Sigmoid colon (tissue), 7 donors: ENCODE results near the gene BZW2. TPM values are rescaled to one million over a fixed set of nuclear protein-coding genes. Genes with fewer than 3 reads are reported as not detected.

Source experiments
- DNase-seq: peaks from one replicate; pipeline ENCODE4 v3.0.0-alpha.2; 2019
- H3K27ac ChIP-seq, 4 donors: fragments of 200-600 bp; sonication (generic); one replicate each; pipeline ENCODE4 v1.5.1; 2016 to 2019; ENCODE audit warnings: mild to moderate bottlenecking in 1 of 4
- H3K27me3 ChIP-seq, 3 donors: fragments of 200-600 bp; sonication (generic); one replicate each; pipeline ENCODE4 v1.5.1; 2019; ENCODE audit warnings: mild to moderate bottlenecking in 1 of 3
- H3K36me3 ChIP-seq, 4 donors: fragments of 200-600 bp; sonication (generic); one replicate each; pipeline ENCODE4 v1.5.1; 2016 to 2019
- H3K4me1 ChIP-seq, 4 donors: fragments of 200-600 bp; sonication (generic); one replicate each; pipeline ENCODE4 v1.5.1; 2017 to 2019
- H3K4me3 ChIP-seq, 4 donors: fragments of 200-600 bp; sonication (generic); one replicate each; pipeline ENCODE4 v1.5.1; 2017 to 2019; ENCODE audit warnings: mild to moderate bottlenecking in 2 of 4, moderate library complexity in 1 of 4
- H3K9me3 ChIP-seq, 4 donors: fragments of 200-600 bp in 3 of 4; sonication (generic) in 3 of 4; one replicate each; pipeline versions ENCODE4 v1.5.1 to v1.6.1; 2013 to 2019
- CTCF ChIP-seq, 4 experiments: fragments of 450-650 bp in 3 of 4; fragments of 200-600 bp in 1 of 4; IDR thresholded peaks; one replicate each; pipeline ENCODE4 v1.5.1; 2016 to 2019; ENCODE audit warnings: antibody characterized with exemption in 4 of 4, mild to moderate bottlenecking in 3 of 4, moderate library complexity in 2 of 4
- EP300 ChIP-seq, 4 donors: sonication (generic); formaldehyde crosslinking; IDR thresholded peaks; one replicate each; pipeline ENCODE4 v1.6.1; 2017; ENCODE audit warnings: antibody characterized with exemption in 4 of 4
- POLR2A ChIP-seq, 2 donors: fragments of 450-650 bp; IDR thresholded peaks; one replicate each; pipeline ENCODE4 v1.6.1; 2016; ENCODE audit warnings: antibody characterized with exemption in 2 of 2, mild to moderate bottlenecking in 2 of 2, moderate library complexity in 2 of 2
- POLR2AphosphoS5 ChIP-seq, 4 donors: sonication (generic); formaldehyde crosslinking; IDR thresholded peaks; one replicate each; pipeline ENCODE4 v1.6.1; 2017; ENCODE audit warnings: antibody characterized with exemption in 4 of 4
- WGBS, 2 donors: extraction: QIAGEN DNeasy Blood & Tissue Kit; methylation state at CpG; one replicate each; pipeline ENCODE4 v1.1.7; 2013; 5-methylcytosine and 5-hydroxymethylcytosine counted together
- intact Hi-C: fragments of 100-400 bp; cut with DNase I; formaldehyde crosslinking; loops from one replicate; pipeline ENCODE4 v1.15.1; 2023
- polyA plus RNA-seq, 3 donors: library from polyadenylated mRNA; stranded (reverse); fragments of 200-250 nt; gene quantifications; one replicate each; pipeline ENCODE4 v1.2.3, GENCODE V29; 2013
- total RNA-seq, 4 donors: library from RNA; depleted of rRNA; stranded (reverse); fragments of >200 nt; gene quantifications; one replicate each; pipeline ENCODE4 v1.1.0, GENCODE V29; 2016
- donor health status: healthy with polysubstance abuse.
- donor health status: Bipolar disorder and iron deficiency.
- donor health status: healthy.

BZW2 gene
- total and polyA plus RNA-seq, 7 donors: 49.7 to 70.7 (median 63.8) TPM

- TF ChIP-seq CTCF (IDR thresholded peaks at IDR 0.05) (no peak), POLR2AphosphoS5 (IDR thresholded peaks at IDR 0.05) (no peak), EP300 (IDR thresholded peaks at IDR 0.05) (no peak), POLR2A (IDR thresholded peaks at IDR 0.05) (no peak)
- 24 to 58% methylated on average over 4 of the region's 4 CpGs for WGBS, 2 donors
- peak overlapping the region; percentile 92 to 95 (median 94) for H3K27ac ChIP-seq
- H3K36me3 ChIP-seq: no peaks in the 10 kb centered on the region
- DNase-seq: no peak
- no peaks in the 10 kb centered on the region for H3K27me3 ChIP-seq
- H3K9me3 ChIP-seq: no peaks in the 10 kb centered on the region
- intact Hi-C loops: loop anchor here (10.0 kb wide), 1 partner anchor 219 kb away; the partner anchor contains the start of gene CRPPA
- peak overlapping the region; percentile 75 to 99 (median 88) for H3K4me3 ChIP-seq
- peaks cover 0 to 44% (median 30%) of the 10 kb centered on the region in 4 donors for H3K4me1 ChIP-seq
These were observed 1.8 kb upstream of the BZW2 start for GRCh38 chr7:16644157-16644556.

- Histone ChIP-seq H3K36me3 (no peaks in the 10 kb centered on the region), H3K27me3 (no peaks in the 10 kb centered on the region), H3K9me3 (no peaks in the 10 kb centered on the region), H3K4me3 (peak overlapping the region; percentile 75 to 99 (median 88)), H3K27ac (peak overlapping the region; percentile 92 to 95 (median 94)), H3K4me1 (peaks cover 0 to 44% (median 30%) of the 10 kb centered on the region in 4 donors)
- WGBS, 2 donors: 0 to 1% methylated on average over 57 of the region's 57 CpGs
- intact Hi-C loops: loop anchor here (10.0 kb wide), 1 partner anchor 220 kb away; the partner anchor contains the start of gene CRPPA
- DNase-seq: peak; percentile 82
- TF ChIP-seq POLR2AphosphoS5 (IDR thresholded peaks at IDR 0.05) (peak in 2 of 4 donors; percentile 2 to 25), CTCF (IDR thresholded peaks at IDR 0.05) (no peak), POLR2A (IDR thresholded peaks at IDR 0.05) (peak in 1 of 2 donors; percentile 18), EP300 (IDR thresholded peaks at IDR 0.05) (no peak)
These were observed 1.1 kb upstream of the BZW2 start for GRCh38 chr7:16644636-16645592.

- DNase-seq: no peak
- Histone ChIP-seq H3K36me3 (no peaks in the 10 kb centered on the region), H3K4me3 (peak overlapping the region; percentile 75 to 99 (median 88)), H3K27me3 (no peaks in the 10 kb centered on the region), H3K9me3 (no peaks in the 10 kb centered on the region), H3K4me1 (peaks cover 0 to 44% (median 30%) of the 10 kb centered on the region in 4 donors), H3K27ac (peak overlapping the region; percentile 92 to 95 (median 94))
- WGBS, 2 donors: 1% methylated on average over 29 of the region's 29 CpGs
- intact Hi-C loops: loop anchor here (10.0 kb wide), 1 partner anchor 222 kb away; the partner anchor contains the start of gene CRPPA
- TF ChIP-seq CTCF (IDR thresholded peaks at IDR 0.05) (no peak), POLR2AphosphoS5 (IDR thresholded peaks at IDR 0.05) (no peak), POLR2A (IDR thresholded peaks at IDR 0.05) (no peak), EP300 (IDR thresholded peaks at IDR 0.05) (no peak)
These were observed 591 bp downstream of the BZW2 start for GRCh38 chr7:16646472-16647072.

- H3K4me1 ChIP-seq: peaks cover 0 to 40% (median 30%) of the 10 kb centered on the region in 4 donors
- TF ChIP-seq POLR2A (IDR thresholded peaks at IDR 0.05) (no peak), EP300 (IDR thresholded peaks at IDR 0.05) (no peak), POLR2AphosphoS5 (IDR thresholded peaks at IDR 0.05) (no peak), CTCF (IDR thresholded peaks at IDR 0.05) (no peak)
- H3K4me3 ChIP-seq: peak overlapping the region in 3 of 4 donors; percentile 75 to 99 (median 87)
- intact Hi-C loops: loop anchor here (10.0 kb wide), 1 partner anchor 223 kb away; the partner anchor contains the start of gene CRPPA
- DNase-seq: no peak
- no peaks in the 10 kb centered on the region for H3K36me3 ChIP-seq
- no peaks in the 10 kb centered on the region for H3K27me3 ChIP-seq
- 19 to 30% methylated on average over 2 of the region's 2 CpGs for whole genome bisulfite sequencing, 2 donors
- H3K27ac ChIP-seq: peak overlapping the region; percentile 92 to 95 (median 94)
- no peaks in the 10 kb centered on the region for H3K9me3 ChIP-seq
These were observed 1.5 kb downstream of the BZW2 start for GRCh38 chr7:16647435-16647960.
